ENCODE data around the gene CDC123. TPM values are rescaled to one million over a fixed set of nuclear protein-coding genes. Genes with fewer than 3 reads are reported as not detected.
A peak's percentile ranks its signal among the peaks of the same experiment; 100 is the strongest.
"Not testable (repeated sequence)": the region's sequence is repeated elsewhere in the genome, so short reads cannot be mapped to it uniquely, and the experiment has no call there.

The CDC123 gene
- total and polyA plus RNA-seq, 2 experiments from 2014 or later, result 158 to 179 TPM

- H3K27me3 ChIP-seq (ENCODE audit: insufficient read depth), result no peaks in the 10 kb centered on the region
- no peak overlapping the region for H3K4me3 ChIP-seq
- no peaks in the 10 kb centered on the region for H3K9me2 ChIP-seq (ENCODE audit: insufficient read depth)
- H3K27ac Mint-ChIP-seq, result no peak overlapping the region
- H3K27me3 Mint-ChIP-seq (ENCODE audit: insufficient read depth, low read depth, poor library complexity), result peaks cover 8% of the 10 kb centered on the region
- ATAC-seq, result no peak
- peaks cover 26% of the 10 kb centered on the region for H3K36me3 ChIP-seq (ENCODE audit: insufficient read depth)
- H3K4me2 ChIP-seq, result no peak overlapping the region
- no peak overlapping the region for H3K4me3 Mint-ChIP-seq
- H4K20me1 ChIP-seq (replicated peaks; ENCODE audit: insufficient read depth), result no peaks in the 10 kb centered on the region; the same call in 1 of the 2 replicates
- no peak overlapping the region for H2AFZ ChIP-seq
- H3K4me1 Mint-ChIP-seq, result no peaks in the 10 kb centered on the region
- no peak for DNase-seq (ENCODE audit: low spot score)
- peaks cover 26% of the 10 kb centered on the region; the same call in 2 of the 3 replicates for H3K9me3 Mint-ChIP-seq
- H3K79me2 ChIP-seq (replicated peaks; ENCODE audit: insufficient read depth), result peaks cover 17% of the 10 kb centered on the region
- H3F3A ChIP-seq (replicated peaks; ENCODE audit: low read depth), result no peaks in the 10 kb centered on the region
- H3K4me1 ChIP-seq (ENCODE audit: insufficient read depth), result peaks cover 4% of the 10 kb centered on the region; the same call in 1 of the 2 replicates
- TF ChIP-seq STAT1 (IDR thresholded peaks at IDR 0.05; ENCODE audit: unreplicated experiment) (no peak), ZNF462 (CRISPR knock-in tag; IDR thresholded peaks at IDR 0.05) (no peak), JUNB (IDR thresholded peaks at IDR 0.05; ENCODE audit: unreplicated experiment) (no peak), ETS1 (IDR thresholded peaks at IDR 0.05) (no peak), EZH2phosphoT487 (IDR thresholded peaks at IDR 0.05; ENCODE audit: unreplicated experiment) (no peak), CREB1 (CRISPR knock-in tag; IDR thresholded peaks at IDR 0.05; ENCODE audit: low read depth) (no peak), NANOG (IDR thresholded peaks at IDR 0.05; ENCODE audit: borderline replicate concordance) (no peak)
- H3K27ac ChIP-seq (ENCODE audit: low read depth), result no peak overlapping the region
- peaks cover 82% of the 10 kb centered on the region for H3K36me3 Mint-ChIP-seq (ENCODE audit: low read depth)
These were observed 32.9 kb downstream of the CDC123 start for GRCh38 chr10:12228851-12229250.

GRCh38 chr10:12234687-12235086 is 38.7 kb downstream of the CDC123 start:
- H3F3A ChIP-seq (replicated peaks; ENCODE audit: low read depth); H3K4me1 Mint-ChIP-seq; H4K20me1 ChIP-seq (replicated peaks; ENCODE audit: insufficient read depth); H3K79me2 ChIP-seq (replicated peaks; ENCODE audit: insufficient read depth); H3K27me3 Mint-ChIP-seq (ENCODE audit: insufficient read depth, low read depth, poor library complexity); H3K4me3 Mint-ChIP-seq; H3K4me1 ChIP-seq (ENCODE audit: insufficient read depth); H3K27ac ChIP-seq (ENCODE audit: low read depth); H3K9me3 Mint-ChIP-seq; H3K4me3 ChIP-seq; ATAC-seq; DNase-seq (ENCODE audit: low spot score); H2AFZ ChIP-seq; H3K9me2 ChIP-seq (ENCODE audit: insufficient read depth); H3K27me3 ChIP-seq (ENCODE audit: insufficient read depth); H3K4me2 ChIP-seq: not testable (repeated sequence)
- peaks cover 76% of the 10 kb centered on the region for H3K36me3 Mint-ChIP-seq (ENCODE audit: low read depth)
- H3K27ac Mint-ChIP-seq, result peak overlapping the region; percentile 66; the same call in 1 of the 2 replicates
- peaks cover 48% of the 10 kb centered on the region for H3K36me3 ChIP-seq (ENCODE audit: insufficient read depth)

Measured in GM23338 (cell line).